Kidney glomerular epithelial cell (primary cell): ENCODE results near the gene SGF29.
A peak's percentile ranks its signal among the peaks of the same experiment; 100 is the strongest.
"Not testable (repeated sequence)": the region's sequence is repeated elsewhere in the genome, so short reads cannot be mapped to it uniquely, and the experiment has no call there.

Experiments used
- DNase-seq: peaks from one replicate; lab custom pipeline; 2025; lab: John Stamatoyannopoulos, UW

Gene SGF29

GRCh38 chr16:28532940-28533647 is 20.6 kb upstream of the SGF29 start:
- no peak for DNase-seq

GRCh38 chr16:28534542-28535373 is 19.0 kb upstream of the SGF29 start:
- no peak for DNase-seq

- no peak for DNase-seq
Measured at GRCh38 chr16:28537076-28537475, 16.6 kb upstream of the SGF29 start.

- DNase-seq: no peak
Measured at GRCh38 chr16:28537964-28538732, 15.6 kb upstream of the SGF29 start.

- peak; percentile 63 for DNase-seq
Measured at GRCh38 chr16:28538733-28539596, 14.8 kb upstream of the SGF29 start, which contains the start of gene NUPR1. Gene NUPR1, minus strand, starts transcription at chr16:28538974. Its CDS starts 67 bp downstream, at chr16:28538907.

- no peak for DNase-seq
Measured at GRCh38 chr16:28540346-28540745, 13.4 kb upstream of the SGF29 start.

GRCh38 chr16:28542646-28543045 is 11.1 kb upstream of the SGF29 start:
- no peak for DNase-seq

- no peak for DNase-seq
Measured at GRCh38 chr16:28543072-28543471, 10.6 kb upstream of the SGF29 start.

- no peak for DNase-seq
Measured at GRCh38 chr16:28544998-28545397, 8.7 kb upstream of the SGF29 start.

- not testable (repeated sequence) for DNase-seq
Measured at GRCh38 chr16:28545964-28546363, 7.8 kb upstream of the SGF29 start.

- DNase-seq: no peak
Measured at GRCh38 chr16:28546626-28547025, 7.1 kb upstream of the SGF29 start.

GRCh38 chr16:28548306-28548802 is 5.4 kb upstream of the SGF29 start:
- DNase-seq: no peak

GRCh38 chr16:28549301-28549899 is 4.3 kb upstream of the SGF29 start:
- peak; percentile 9 for DNase-seq

- DNase-seq: no peak
Measured at GRCh38 chr16:28554634-28555423, 1.1 kb downstream of the SGF29 start.

GRCh38 chr16:28555561-28555960 is 1.8 kb downstream of the SGF29 start:
- DNase-seq: no peak

- DNase-seq: no peak
Measured at GRCh38 chr16:28556914-28557320, 3.2 kb downstream of the SGF29 start.

- DNase-seq: no peak
Measured at GRCh38 chr16:28558456-28558855, 4.7 kb downstream of the SGF29 start.

GRCh38 chr16:28561557-28562187 is 8.0 kb downstream of the SGF29 start:
- DNase-seq: no peak

- no peak for DNase-seq
Measured at GRCh38 chr16:28562199-28562598, 8.5 kb downstream of the SGF29 start.

GRCh38 chr16:28563218-28563617 is 9.5 kb downstream of the SGF29 start:
- no peak for DNase-seq
